ENCODE data around the gene ACTR1A. TPM values are rescaled to one million over a fixed set of nuclear protein-coding genes. Genes with fewer than 3 reads are reported as not detected.

Gene ACTR1A
- total and polyA plus RNA-seq, 9 of the 15 experiments (the other 6 are each of a cell fraction or from before 2014, with no cell fraction given) = 36.3 to 77.2 (median 49.6) TPM

GRCh38 chr10:102450374-102451104, 52.0 kb downstream of the ACTR1A start (continued):
- TF ChIP-seq CXXC5 (CRISPR knock-in tag; IDR thresholded peaks at IDR 0.05) (peak; percentile 95), PURB (CRISPR knock-in tag; IDR thresholded peaks at IDR 0.05; ENCODE audit: low read depth) (no peak), CCNT2 (IDR thresholded peaks at IDR 0.05; ENCODE audit: borderline replicate concordance, extremely low read depth, insufficient read length, low read depth, low read length) (peak; percentile 84), JUND (IDR thresholded peaks at IDR 0.05; ENCODE audit: borderline replicate concordance, low read depth, low read length) (no peak), JUND (tag; IDR thresholded peaks at IDR 0.05; ENCODE audit: borderline replicate concordance, low read depth, low read length) (no peak; the same call in 2 of the 3 replicates), FOXP1 (CRISPR knock-in tag; IDR thresholded peaks at IDR 0.05) (no peak), ZNF253 (CRISPR knock-in tag; conservative IDR thresholded peaks at IDR 0.05) (no peak), MAZ (CRISPR knock-in tag; conservative IDR thresholded peaks at IDR 0.05 in 1 of 2, IDR thresholded peaks at IDR 0.05 in 1 of 2) (peak in 1 of 2 experiments; percentile 82; a peak in 3 of 4 replicates), ZBTB34 (CRISPR knock-in tag; IDR thresholded peaks at IDR 0.05) (no peak), ZBTB17 (CRISPR knock-in tag; IDR thresholded peaks at IDR 0.05) (peak; percentile 53; the same call in 1 of the 2 replicates), LEF1 (IDR thresholded peaks at IDR 0.05) (no peak)
- TF ChIP-seq, protein P1, sequence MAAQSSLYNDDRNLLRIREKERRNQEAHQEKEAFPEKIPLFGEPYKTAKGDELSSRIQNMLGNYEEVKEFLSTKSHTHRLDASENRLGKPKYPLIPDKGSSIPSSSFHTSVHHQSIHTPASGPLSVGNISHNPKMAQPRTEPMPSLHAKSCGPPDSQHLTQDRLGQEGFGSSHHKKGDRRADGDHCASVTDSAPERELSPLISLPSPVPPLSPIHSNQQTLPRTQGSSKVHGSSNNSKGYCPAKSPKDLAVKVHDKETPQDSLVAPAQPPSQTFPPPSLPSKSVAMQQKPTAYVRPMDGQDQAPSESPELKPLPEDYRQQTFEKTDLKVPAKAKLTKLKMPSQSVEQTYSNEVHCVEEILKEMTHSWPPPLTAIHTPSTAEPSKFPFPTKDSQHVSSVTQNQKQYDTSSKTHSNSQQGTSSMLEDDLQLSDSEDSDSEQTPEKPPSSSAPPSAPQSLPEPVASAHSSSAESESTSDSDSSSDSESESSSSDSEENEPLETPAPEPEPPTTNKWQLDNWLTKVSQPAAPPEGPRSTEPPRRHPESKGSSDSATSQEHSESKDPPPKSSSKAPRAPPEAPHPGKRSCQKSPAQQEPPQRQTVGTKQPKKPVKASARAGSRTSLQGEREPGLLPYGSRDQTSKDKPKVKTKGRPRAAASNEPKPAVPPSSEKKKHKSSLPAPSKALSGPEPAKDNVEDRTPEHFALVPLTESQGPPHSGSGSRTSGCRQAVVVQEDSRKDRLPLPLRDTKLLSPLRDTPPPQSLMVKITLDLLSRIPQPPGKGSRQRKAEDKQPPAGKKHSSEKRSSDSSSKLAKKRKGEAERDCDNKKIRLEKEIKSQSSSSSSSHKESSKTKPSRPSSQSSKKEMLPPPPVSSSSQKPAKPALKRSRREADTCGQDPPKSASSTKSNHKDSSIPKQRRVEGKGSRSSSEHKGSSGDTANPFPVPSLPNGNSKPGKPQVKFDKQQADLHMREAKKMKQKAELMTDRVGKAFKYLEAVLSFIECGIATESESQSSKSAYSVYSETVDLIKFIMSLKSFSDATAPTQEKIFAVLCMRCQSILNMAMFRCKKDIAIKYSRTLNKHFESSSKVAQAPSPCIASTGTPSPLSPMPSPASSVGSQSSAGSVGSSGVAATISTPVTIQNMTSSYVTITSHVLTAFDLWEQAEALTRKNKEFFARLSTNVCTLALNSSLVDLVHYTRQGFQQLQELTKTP (IDR thresholded peaks at IDR 0.05; ENCODE audit: low read depth in 1 of 2, partially characterized antibody in 2 of 2) = no peak
- TF ChIP-seq, protein P2, sequence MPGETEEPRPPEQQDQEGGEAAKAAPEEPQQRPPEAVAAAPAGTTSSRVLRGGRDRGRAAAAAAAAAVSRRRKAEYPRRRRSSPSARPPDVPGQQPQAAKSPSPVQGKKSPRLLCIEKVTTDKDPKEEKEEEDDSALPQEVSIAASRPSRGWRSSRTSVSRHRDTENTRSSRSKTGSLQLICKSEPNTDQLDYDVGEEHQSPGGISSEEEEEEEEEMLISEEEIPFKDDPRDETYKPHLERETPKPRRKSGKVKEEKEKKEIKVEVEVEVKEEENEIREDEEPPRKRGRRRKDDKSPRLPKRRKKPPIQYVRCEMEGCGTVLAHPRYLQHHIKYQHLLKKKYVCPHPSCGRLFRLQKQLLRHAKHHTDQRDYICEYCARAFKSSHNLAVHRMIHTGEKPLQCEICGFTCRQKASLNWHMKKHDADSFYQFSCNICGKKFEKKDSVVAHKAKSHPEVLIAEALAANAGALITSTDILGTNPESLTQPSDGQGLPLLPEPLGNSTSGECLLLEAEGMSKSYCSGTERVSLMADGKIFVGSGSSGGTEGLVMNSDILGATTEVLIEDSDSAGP (CRISPR knock-in tag; IDR thresholded peaks at IDR 0.05) = no peak
- TF ChIP-seq, protein P3, sequence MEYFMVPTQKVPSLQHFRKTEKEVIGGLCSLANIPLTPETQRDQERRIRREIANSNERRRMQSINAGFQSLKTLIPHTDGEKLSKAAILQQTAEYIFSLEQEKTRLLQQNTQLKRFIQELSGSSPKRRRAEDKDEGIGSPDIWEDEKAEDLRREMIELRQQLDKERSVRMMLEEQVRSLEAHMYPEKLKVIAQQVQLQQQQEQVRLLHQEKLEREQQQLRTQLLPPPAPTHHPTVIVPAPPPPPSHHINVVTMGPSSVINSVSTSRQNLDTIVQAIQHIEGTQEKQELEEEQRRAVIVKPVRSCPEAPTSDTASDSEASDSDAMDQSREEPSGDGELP (CRISPR knock-in tag; IDR thresholded peaks at IDR 0.05; ENCODE audit: borderline replicate concordance) = peak; percentile 35; the same call in 1 of the 2 replicates
